Limb (tissue), 2 donors: ENCODE measurements around the gene CACNA1B.
"Not testable (repeated sequence)": the region's sequence is repeated elsewhere in the genome, so short reads cannot be mapped to it uniquely, and the experiment has no call there.

Experiments used
- DNase-seq, 2 donors: peaks; one replicate each; pipeline ENCODE4 v3.0.0-alpha.2; 2016; ENCODE audit errors: extremely low spot score in 2 of 2

Gene CACNA1B

GRCh38 chr9:138069731-138070456 lies 192.3 kb downstream of the CACNA1B start:
- no peak for DNase-seq

- DNase-seq, result no peak
Measured at GRCh38 chr9:138070815-138071214, 193.2 kb downstream of the CACNA1B start.

GRCh38 chr9:138071292-138071691 lies 193.7 kb downstream of the CACNA1B start:
- no peak for DNase-seq

- DNase-seq, result no peak
Measured at GRCh38 chr9:138071731-138072130, 194.1 kb downstream of the CACNA1B start.

GRCh38 chr9:138072161-138072842 lies 194.7 kb downstream of the CACNA1B start:
- DNase-seq, result no peak

DNA sequence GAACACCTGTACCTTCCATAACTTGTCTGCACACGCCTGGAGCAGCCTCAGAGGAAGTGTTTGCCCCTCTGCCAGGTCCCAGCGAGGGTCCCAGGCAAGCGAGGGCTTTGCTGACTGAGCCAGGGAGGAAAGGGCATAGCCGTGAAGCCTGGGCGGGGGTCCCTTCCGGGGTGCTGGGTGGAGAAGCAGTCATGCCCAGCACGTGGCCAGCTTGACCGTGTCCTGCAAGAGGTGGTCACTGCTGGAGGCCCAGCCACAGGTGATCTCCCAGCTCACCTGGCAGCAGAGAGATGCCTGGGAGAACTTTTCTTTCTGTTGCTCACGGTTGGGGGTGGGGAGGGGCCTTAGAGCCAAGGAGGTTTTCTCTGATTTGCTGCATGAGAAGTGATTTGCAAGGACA lies 195.3 kb downstream of the CACNA1B start:
- DNase-seq, result no peak

GRCh38 chr9:138073408-138073807 lies 195.8 kb downstream of the CACNA1B start:
- DNase-seq, result no peak

DNA sequence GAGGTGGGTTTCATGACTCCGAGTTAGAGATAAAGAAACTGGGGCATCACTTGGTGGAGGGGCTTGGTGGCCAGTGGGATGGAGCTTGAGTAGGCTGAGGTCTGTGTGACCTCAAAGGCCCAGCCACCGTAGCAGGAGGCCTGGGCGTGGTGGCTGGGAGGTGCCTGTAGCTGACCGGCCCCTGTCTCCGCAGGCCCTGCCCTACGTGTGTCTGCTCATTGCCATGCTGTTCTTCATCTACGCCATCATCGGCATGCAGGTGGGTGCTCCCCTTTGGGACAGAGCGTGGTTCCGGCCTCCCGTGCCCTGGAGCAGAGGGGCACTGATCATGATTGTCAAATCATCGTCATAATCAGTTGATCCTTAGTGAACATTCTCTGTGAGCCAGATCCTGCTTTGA lies 196.2 kb downstream of the CACNA1B start:
- DNase-seq, result no peak

DNA sequence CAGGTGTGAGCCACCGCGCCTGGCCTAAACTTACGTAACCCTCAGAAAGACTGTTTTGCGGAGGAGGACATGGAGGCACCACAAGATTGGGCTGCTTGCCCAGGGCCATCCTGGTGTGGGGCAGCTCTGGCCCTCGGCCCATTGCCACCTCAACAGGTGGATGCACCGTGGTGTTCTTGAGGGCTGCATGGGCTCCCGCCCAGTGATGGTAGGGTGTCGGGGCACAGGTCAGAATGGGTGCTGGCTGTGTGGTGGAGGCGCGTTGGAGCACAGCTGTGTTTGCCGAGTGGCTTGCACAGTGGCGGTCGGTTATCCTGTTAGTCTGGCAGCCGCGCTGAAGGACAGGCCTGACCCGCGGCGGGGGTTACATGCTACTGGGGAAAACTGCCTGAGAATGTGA lies 196.9 kb downstream of the CACNA1B start:
- no peak for DNase-seq

DNA sequence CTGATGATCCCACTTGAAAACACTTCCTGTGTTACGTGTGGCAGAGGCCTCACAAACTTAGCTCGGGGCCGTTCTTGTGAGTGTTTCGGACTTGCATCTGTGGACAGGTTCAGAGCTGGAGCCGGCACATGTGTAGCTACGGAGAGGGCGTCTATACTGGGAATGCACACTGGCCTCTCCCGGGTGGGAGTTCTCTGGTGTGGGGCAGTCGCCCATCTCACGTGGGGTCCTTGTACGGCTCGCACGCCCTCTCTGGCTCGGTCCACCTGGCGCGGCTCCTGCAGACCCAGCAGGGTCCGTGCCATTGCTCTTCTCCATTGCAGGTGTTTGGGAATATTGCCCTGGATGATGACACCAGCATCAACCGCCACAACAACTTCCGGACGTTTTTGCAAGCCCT lies 197.9 kb downstream of the CACNA1B start:
- peak in 1 of 2 donors; percentile 9 for DNase-seq

- peak in 1 of 2 donors; percentile 8 for DNase-seq
Measured at GRCh38 chr9:138075961-138076649, 198.5 kb downstream of the CACNA1B start.

DNA sequence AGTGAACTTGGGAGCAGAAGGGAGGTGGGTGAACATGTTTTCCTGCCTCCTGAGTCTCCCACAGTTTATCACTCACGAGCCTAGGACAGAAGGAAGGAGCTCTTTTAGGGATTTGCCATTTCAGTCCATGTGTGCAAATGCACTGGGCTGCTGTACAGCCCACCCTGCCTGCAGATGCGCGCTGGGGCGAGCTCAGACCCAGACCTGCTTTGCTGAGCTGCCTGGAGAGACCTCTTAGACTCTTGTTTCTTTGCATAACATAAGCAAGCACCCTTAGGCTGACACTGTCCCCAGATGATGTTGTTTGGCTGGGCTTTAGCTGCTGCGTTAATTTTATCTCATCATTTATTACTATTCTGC lies 199.0 kb downstream of the CACNA1B start:
- peak in 1 of 2 donors; percentile 10 for DNase-seq

DNA sequence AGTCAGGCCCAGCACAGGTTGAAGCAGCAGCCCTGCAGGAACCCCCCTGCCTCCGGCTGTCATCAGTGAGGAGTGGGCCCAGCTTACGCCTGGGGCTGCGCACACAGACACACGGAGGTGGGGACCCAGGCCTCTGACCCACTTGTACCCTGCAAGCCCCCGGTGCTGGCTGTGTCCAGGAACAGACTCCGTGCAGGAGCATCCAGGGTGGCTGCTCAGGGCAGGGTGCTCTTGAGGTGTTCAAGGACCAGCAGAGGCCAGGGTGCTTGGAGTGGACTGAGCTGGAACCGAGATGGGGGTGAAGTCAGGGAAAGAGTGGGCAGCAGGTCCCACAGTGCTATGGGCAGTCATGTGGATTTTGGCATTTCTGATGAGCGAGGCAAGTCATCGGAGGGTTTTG lies 199.5 kb downstream of the CACNA1B start:
- DNase-seq, result peak in 1 of 2 donors; percentile 12

- peak in 1 of 2 donors; percentile 18 for DNase-seq
Measured at GRCh38 chr9:138077898-138078540, 200.4 kb downstream of the CACNA1B start.

GRCh38 chr9:138078846-138079245 lies 201.3 kb downstream of the CACNA1B start:
- DNase-seq, result no peak

- no peak for DNase-seq
Measured at GRCh38 chr9:138080979-138081378, 203.4 kb downstream of the CACNA1B start.

- peak in 1 of 2 donors; percentile 9 for DNase-seq
Measured at GRCh38 chr9:138082918-138083636, 205.5 kb downstream of the CACNA1B start.

- no peak for DNase-seq
Measured at GRCh38 chr9:138083873-138084272, 206.3 kb downstream of the CACNA1B start.

- no peak for DNase-seq
Measured at GRCh38 chr9:138085568-138085967, 208.0 kb downstream of the CACNA1B start.

DNA sequence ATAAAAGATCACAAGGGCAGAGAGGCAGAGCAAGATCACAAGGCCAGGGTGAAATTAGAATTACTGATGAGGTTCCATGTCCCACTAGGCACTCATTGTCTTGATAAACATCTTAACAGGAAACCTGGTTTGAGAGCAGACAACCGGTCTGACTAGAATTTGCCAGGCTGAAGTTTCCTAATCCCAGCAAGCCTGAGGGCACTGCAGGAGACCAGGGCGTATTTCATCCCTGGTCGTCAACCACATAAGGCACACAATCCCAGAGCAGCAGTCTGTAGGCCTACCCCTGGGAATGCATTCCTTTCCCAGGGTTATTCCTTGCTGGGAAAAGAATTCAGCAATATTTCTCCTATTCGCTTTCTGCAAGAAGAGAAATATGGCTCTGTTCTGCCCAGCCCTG lies 214.5 kb downstream of the CACNA1B start:
- DNase-seq, result not testable (repeated sequence)

DNA sequence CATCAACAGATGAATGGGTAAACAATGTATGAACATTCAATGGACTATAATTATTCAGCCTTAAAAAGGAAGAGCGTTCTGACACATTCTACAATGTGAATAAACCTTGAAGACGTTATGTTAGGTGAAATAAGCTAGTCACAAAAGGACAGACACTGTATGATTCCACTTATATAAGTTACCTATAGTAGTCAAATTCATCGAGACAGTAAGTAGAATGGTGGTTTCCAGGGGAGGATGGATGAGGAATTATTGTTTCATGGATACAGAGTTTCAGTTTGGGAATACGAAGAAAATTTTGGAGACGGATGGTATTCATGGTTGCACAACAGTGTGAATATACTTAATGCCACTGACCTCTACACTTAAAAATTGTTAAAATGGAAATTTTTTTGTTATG lies 216.4 kb downstream of the CACNA1B start:
- DNase-seq, result no peak
